HepG2 (cell line): ENCODE data around the gene MAN1A2.

Source experiments
- FOSL1 ChIP-seq: sonication (generic); formaldehyde crosslinking; IDR thresholded peaks from 2 replicates; pipeline ENCODE4 v1.9.0; 2021; ENCODE audit warnings: missing genetic modification reagents, borderline replicate concordance
- MTA3 ChIP-seq: sonication (generic); formaldehyde crosslinking; IDR thresholded peaks from 2 replicates; pipeline ENCODE4 v1.4.0; 2020; ENCODE audit warnings: missing genetic modification reagents
- RCOR2 ChIP-seq: IDR thresholded peaks from 2 replicates; pipeline ENCODE4 v1.6.1; 2016; ENCODE audit warnings: missing biosample characterization, missing genetic modification reagents
- YY1 ChIP-seq: IDR thresholded peaks from 2 replicates; pipeline ENCODE4 v1.6.1; 2011; ENCODE audit warnings: low read length, low read depth, moderate library complexity, mild to moderate bottlenecking; ENCODE audit not compliant: insufficient read depth, insufficient replicate concordance
- ZNF530 ChIP-seq: sonication (generic); formaldehyde crosslinking; IDR thresholded peaks from 2 replicates; pipeline ENCODE4 v1.5.0; 2020; ENCODE audit warnings: low read depth, mild to moderate bottlenecking, missing genetic modification reagents
- ZNF567 ChIP-seq: sonication (generic); formaldehyde crosslinking; IDR thresholded peaks from 2 replicates; pipeline ENCODE4 v1.8.1; 2023; ENCODE audit warnings: mild to moderate bottlenecking, missing genetic modification reagents, borderline replicate concordance
- TF ChIP-seq, protein P1 (sequence below): IDR thresholded peaks from 2 replicates; pipeline ENCODE4 v1.6.1; 2012; ENCODE audit warnings: inconsistent platforms
- TF ChIP-seq, protein P2 (sequence below): sonication (generic); formaldehyde crosslinking; IDR thresholded peaks from 2 replicates; pipeline ENCODE4 v1.5.0; 2020; ENCODE audit warnings: mild to moderate bottlenecking, missing genetic modification reagents, moderate library complexity

DNA sequence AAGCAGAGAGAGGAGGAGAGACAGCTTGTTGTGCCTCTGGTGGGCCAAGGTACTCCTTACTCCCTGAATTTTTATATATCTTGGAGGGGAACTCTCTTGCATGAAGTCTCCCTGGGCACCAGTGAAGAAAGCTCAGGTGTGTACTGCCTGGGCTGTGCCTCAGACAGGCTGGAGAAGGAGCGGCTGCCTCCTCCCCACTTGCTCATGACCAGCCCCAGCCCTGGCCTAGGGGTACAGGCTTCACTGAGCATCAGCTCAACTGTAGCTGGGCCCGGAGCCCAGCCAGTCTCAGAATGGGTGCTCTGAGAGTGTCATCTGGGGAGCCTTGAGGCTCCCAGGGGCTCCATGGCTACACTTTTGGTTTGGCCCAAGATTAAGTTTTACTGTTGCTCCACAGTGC lies 193.8 kb downstream of the MAN1A2 start:
- TF ChIP-seq, protein P1, sequence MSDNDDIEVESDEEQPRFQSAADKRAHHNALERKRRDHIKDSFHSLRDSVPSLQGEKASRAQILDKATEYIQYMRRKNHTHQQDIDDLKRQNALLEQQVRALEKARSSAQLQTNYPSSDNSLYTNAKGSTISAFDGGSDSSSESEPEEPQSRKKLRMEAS, result no peak
- TF ChIP-seq ZNF530 (CRISPR knock-in tag) (no peak), FOSL1 (no peak), YY1 (no peak), RCOR2 (CRISPR knock-in tag) (no peak), ZNF567 (CRISPR knock-in tag) (no peak), MTA3 (CRISPR knock-in tag) (no peak)
- TF ChIP-seq, protein P2, sequence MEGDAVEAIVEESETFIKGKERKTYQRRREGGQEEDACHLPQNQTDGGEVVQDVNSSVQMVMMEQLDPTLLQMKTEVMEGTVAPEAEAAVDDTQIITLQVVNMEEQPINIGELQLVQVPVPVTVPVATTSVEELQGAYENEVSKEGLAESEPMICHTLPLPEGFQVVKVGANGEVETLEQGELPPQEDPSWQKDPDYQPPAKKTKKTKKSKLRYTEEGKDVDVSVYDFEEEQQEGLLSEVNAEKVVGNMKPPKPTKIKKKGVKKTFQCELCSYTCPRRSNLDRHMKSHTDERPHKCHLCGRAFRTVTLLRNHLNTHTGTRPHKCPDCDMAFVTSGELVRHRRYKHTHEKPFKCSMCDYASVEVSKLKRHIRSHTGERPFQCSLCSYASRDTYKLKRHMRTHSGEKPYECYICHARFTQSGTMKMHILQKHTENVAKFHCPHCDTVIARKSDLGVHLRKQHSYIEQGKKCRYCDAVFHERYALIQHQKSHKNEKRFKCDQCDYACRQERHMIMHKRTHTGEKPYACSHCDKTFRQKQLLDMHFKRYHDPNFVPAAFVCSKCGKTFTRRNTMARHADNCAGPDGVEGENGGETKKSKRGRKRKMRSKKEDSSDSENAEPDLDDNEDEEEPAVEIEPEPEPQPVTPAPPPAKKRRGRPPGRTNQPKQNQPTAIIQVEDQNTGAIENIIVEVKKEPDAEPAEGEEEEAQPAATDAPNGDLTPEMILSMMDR (CRISPR knock-in tag), result no peak
